IPS-18c (cell line): ENCODE data around the gene ZFYVE28.
"Not testable (repeated sequence)": the region's sequence is repeated elsewhere in the genome, so short reads cannot be mapped to it uniquely, and the experiment has no call there.

ENCODE experiments used
- H3K4me3 ChIP-seq: 2 replicates; pipeline ENCODE4 v1.7.0; 2013; ENCODE audit warnings: low read depth, mild to moderate bottlenecking, low read length, moderate library complexity; ENCODE audit not compliant: insufficient read depth
- H3K9me3 ChIP-seq: one replicate; pipeline ENCODE4 v1.6.1; 2013; ENCODE audit warnings: mild to moderate bottlenecking, low read length, moderate library complexity; ENCODE audit not compliant: control insufficient read depth, insufficient read depth

Gene ZFYVE28

DNA sequence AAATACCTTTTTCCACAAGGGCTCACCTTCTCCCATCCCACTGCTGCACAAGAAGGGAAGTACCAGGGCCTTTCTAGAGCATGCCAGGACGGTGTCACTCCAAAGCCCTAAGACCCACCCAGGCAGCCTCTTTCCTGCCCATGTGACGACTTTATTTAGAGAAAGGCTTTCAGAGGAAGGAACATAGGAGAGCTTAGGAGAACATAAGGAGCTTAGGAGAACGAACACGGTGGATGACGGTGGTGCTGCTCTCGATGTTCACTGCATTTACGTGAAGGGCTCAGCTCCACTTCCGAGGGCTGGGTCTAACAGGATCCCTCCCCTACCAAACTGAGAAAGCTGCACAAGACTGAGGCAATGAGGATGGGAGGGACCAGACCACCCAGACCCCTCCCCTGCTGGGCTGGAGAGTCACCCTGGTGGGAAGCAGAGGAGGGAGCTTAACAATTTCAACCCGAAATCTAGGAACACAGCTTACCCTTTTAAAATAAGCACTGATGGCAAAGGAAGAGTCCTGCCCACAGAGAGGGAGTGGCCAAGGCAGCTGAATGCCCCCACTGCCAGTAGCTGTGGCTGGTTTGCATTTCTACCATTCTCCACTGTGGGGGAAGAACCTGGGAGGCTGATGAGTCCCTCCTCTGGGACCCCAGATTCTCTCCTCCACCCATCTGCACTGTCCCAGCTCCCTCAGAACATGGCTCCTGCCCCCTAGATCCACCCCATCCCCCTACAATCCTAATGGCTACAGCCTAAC lies 29.8 kb downstream of the ZFYVE28 start:
- Histone ChIP-seq H3K4me3 (no peak overlapping the region), H3K9me3 (no peaks in the 10 kb centered on the region)

DNA sequence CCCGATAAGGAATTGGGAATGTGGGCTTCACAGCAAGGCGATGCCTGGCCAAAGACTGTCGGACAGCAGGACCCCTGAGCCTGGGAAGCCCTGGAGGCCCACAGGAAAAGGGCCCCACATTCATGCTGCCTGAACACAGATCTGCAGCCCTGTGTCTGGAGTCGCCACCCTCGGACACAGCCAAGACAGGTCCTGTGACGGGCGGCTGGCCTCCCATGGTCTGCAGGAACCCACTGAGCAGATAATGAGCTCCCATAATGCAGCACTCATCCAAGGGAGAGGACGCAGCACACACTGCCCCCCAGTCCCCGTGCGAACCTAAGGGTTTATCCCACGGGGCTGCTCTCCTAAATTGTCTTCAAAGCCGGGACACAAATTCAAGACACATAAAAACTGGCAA lies 30.6 kb downstream of the ZFYVE28 start:
- no peak overlapping the region for H3K4me3 ChIP-seq

DNA sequence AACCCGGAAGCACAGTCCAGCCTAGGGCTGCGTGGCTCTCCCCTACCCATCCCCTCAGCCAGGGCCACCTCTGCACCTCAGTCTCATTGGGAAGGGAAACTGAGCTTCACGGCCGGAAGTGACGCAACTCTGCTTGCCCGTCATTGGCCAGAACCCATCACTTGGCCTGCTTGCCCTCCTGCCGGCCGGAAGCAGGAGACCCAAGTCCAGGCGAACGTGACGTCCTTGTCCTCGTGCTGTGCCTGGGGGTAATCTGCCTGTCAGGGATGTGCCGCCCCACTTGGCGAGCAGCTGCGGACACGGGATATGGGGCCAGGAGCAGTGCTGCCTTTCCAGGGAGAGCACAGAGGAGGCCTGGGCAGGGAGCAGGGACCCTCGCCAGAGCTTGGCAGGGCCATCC lies 31.2 kb downstream of the ZFYVE28 start:
- H3K9me3 ChIP-seq, result no peaks in the 10 kb centered on the region
- no peak overlapping the region for H3K4me3 ChIP-seq

More for the DNA sequence above, 30.6 kb downstream of the ZFYVE28 start:
- no peaks in the 10 kb centered on the region for H3K9me3 ChIP-seq

DNA sequence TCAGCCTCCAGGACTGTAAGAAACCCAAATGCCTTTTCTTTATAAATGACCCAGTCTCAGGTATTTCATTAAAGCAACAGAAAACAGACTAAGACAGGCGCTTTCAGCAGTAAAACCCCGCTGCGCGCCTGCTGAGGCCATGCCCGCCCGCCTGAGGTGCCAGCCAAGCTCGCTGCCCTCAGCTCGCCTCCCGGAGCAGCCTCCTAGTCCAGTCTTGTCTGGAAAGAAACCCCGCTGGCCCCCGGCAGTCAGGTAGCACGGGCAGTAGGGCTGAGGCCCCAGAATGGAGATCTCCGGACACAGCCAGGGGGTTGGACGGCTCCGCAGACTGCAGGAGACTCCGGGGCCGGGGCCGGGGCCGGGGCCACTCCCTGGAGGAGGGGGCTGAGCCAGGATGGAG lies 31.7 kb downstream of the ZFYVE28 start:
- Histone ChIP-seq H3K4me3 (no peak overlapping the region), H3K9me3 (no peaks in the 10 kb centered on the region)

DNA sequence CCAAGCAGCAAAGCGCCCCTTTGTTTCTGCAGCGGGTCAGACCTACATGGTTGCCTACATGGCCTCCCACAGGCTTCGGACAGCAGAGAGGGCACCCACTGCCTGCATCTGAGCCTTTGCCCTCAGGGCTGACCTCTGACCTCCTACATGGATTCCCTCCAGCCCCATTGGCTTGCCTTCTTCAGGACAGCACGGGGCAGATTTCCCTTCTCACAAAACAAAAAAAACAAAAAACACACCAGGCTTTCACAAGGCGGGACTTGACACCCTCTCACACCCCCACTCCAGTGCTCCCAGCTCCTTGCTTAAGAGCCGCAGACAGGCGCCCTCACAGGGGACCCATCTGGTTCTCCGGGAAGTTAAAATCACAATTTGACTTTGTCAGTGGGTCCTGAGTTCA lies 32.9 kb downstream of the ZFYVE28 start:
- Histone ChIP-seq H3K9me3 (no peaks in the 10 kb centered on the region), H3K4me3 (no peak overlapping the region)

DNA sequence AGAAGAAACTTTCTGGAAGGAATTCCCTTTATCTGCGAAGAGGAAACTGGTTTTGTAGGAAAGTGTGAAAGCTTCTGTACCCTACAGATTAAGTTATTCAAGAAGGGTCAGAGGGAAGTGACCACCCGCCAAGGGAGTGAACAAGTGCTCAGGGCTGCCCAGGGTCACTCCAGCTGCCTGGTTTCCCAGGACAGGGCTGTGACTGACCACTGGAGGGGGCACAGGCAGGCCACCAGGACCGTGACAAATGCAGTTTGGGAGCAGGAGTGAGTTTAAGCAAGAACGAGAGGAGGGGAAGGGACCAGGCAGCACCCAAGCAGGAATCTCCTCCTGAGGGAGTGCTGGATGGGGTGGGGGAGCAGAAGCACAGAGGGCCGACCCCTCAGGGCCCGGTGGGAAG lies 34.2 kb downstream of the ZFYVE28 start:
- Histone ChIP-seq H3K4me3 (no peak overlapping the region), H3K9me3 (no peaks in the 10 kb centered on the region)

DNA sequence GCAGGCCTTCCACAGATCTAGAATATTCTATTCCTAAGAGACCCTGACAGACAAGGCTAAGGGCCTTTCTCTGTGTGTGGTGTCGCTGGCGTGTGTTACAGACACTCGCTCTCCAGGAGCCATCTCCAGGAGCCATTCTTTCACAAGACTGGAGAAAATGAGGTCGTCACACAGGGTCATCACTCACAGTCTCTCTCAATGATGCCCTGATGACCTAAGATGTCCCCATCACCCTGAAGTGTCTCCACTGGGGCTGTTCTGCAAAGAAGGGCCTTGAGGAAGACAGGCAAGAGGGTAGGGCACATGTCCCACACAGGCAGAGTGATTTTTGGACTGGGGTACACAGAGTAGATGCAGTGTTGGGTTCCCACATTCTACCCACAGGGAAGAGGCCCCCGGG lies 34.7 kb downstream of the ZFYVE28 start:
- no peaks in the 10 kb centered on the region for H3K9me3 ChIP-seq
- H3K4me3 ChIP-seq, result no peak overlapping the region

DNA sequence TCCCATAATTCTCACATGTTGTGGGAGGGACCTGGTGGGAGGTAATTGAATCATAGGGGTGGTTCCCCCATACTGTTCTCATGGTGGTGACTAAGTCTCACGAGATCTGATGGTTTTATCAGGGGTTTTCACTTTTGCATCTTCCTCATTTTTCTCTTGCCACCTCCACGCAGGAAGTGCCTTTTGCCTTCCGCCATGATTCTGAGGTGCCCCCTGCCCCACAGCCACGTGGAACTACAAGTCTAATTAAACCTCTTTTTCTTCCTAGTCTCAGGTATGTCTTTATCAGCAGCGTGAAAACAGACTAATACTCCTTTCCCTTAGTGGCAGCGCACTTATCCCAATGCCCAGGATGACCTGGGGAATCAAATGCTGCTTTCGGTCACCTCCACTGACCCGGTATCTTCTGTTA lies 35.2 kb downstream of the ZFYVE28 start:
- H3K4me3 ChIP-seq, H3K9me3 ChIP-seq: not testable (repeated sequence)

DNA sequence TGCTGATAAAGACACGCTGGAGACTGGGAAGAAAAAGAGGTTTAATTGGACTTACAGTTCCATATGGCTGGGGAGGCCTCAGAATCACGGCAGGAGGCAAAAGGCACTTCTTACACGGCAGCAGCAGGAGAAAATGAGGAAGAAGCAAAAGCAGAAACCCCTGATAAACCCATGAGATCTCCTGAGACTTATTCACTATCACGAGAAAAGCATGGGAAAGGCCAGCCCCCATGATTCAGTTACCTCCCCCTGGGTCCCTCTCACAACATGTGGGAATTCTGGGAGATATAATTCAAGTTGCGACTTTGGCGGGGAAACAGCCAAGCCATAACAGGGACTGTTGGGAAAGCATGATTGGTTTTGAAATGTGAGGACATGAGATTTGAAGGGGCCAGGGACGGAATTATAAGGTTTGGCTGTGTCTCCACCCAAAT lies 35.7 kb downstream of the ZFYVE28 start:
- H3K9me3 ChIP-seq, H3K4me3 ChIP-seq: not testable (repeated sequence)

DNA sequence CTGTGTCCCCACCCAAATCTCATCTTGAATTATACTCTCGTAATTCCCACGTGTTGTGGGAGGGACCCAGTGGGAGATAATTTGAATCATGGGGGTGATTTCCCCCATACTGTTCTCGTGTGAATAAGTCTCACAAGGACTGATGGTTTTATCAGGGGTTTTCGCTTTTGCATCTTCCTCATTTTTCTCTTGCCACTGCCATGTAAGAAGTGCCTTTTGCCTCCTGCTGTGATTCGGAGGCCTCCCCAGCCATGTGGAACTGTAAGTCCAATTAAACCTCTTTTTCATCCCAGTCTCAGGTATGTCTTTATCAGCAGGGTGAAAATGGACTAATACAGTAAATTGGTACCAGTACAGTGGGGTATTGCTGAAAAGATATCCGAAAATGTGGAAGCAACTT lies 37.9 kb downstream of the ZFYVE28 start:
- H3K9me3 ChIP-seq, H3K4me3 ChIP-seq: not testable (repeated sequence)

DNA sequence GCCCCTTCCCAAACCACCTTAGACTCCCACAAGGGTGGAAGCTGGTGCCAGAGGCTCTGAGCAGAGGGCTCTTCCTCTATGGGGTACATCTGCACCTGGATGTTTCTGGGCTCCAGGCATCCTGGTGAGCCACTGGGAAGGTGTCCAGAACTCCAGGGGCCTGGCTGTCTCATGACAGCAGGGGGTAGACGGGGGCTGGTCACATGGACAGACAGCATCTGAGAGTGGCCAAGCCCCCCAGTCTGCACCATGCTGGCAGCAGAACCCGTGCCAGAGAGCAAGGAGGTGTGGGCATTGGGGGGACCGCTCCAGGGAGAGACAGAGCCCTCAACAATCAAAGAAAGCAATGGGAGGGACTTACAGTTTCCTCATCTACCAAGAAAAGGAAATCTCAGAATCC lies 39.5 kb downstream of the ZFYVE28 start:
- Histone ChIP-seq H3K9me3 (peaks cover 2% of the 10 kb centered on the region), H3K4me3 (no peak overlapping the region)

DNA sequence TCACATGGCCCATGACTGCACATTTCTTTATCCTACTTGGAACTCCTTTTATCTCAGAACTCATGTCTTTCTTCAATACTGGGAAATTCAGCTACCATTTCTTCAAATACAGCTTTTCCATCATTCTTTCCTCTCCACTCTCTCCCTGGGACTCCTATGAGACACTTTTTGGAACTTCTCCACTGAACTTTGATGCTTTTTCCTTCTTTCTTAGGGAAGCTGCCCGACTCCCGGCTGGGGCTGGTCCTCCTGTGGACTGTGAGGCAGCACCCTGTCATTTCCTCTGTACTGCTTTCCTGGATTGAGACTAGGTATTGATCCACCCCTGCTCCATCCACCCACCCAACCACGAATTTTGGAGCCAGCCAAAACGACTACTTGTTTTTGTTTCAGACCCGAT lies 40.0 kb downstream of the ZFYVE28 start:
- no peak overlapping the region for H3K4me3 ChIP-seq

DNA sequence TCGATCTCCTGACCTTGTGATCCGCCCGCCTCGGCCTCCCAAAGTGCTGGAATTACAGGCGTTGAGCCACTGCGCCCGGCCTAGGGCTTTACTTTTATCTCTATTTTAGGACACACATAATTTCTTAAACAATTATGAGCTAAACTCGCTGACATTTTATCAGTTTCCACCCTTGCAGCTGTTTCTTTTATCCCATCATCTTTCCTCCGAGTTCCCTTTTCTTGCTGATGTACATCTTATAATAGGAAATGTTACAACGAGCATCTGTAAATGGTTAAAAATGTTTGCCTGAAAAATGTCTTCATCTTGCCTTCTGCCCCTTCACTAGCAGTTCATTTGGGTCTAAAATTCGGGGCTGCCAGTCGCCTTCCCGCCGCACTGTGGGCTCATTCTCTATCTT lies 41.2 kb downstream of the ZFYVE28 start:
- Histone ChIP-seq H3K4me3 (no peak overlapping the region), H3K9me3 (peaks cover 8% of the 10 kb centered on the region)

More for the DNA sequence above, 40.0 kb downstream of the ZFYVE28 start:
- H3K9me3 ChIP-seq, result peaks cover 5% of the 10 kb centered on the region

DNA sequence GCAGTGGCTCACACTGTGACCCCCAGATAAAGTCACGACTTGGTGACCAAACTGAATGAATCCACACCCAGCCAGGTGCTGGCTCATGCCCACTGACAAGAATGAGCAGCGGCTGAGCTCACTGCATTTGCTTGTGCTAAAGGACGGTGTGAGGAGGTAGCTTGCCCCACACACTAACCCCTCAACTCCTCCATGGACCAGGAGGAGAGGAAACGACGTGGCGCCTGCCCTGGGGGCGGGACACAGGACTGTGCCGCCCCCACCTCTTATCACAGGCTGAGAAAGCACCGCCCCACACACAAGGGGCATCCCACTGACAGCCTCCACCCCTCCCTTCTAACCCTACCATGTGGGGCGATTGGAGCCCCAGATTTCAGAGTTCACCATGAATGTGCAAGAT lies 43.0 kb downstream of the ZFYVE28 start:
- Histone ChIP-seq H3K9me3 (peaks cover 8% of the 10 kb centered on the region), H3K4me3 (no peak overlapping the region)

DNA sequence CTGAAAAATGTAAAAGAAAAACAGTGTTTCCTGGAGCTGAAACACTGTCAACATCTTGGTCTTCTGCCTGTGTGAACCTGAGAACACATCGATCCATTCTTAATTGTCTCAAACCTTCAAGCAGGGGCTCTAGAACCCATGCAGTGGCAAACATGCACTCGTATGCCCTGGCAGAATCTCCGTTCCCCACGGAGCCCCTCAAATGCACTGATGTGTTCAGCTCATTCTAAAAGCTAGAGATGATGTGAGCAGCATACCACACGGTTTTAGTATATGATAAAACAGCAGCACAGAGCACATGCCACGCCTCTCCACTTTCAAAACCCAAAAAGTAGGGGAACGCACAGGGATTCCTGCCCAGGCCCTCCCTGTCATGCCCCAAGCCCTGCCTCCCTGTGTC lies 44.9 kb downstream of the ZFYVE28 start:
- H3K4me3 ChIP-seq, result no peak overlapping the region
- H3K9me3 ChIP-seq, result peaks cover 8% of the 10 kb centered on the region

DNA sequence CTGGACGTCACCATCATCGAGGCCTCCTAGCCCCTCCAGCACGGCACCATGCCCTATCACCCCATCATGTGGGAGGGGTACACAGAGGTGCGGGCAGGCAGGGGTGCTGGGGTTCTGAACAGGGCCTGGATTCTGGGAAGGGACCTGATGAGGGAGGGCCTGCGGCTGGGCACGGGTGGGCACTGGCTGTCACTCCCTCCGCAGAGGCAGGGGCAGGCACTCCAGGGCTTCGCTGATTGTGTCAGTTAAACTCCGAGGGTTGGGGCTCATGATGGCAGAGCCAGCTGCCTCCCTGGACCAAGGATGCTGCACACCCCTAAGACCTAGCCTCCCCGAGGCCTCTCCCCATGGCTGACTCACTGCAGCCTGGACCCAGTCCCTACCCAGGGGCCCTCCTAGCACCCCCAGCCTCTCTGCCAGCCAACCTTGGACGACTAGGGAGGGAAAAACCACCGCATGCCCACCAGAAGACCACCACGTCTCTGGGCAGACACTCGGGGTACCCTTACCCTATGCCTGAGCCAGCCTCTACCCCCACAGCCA lies 45.9 kb downstream of the ZFYVE28 start:
- Histone ChIP-seq H3K9me3 (peaks cover 8% of the 10 kb centered on the region), H3K4me3 (no peak overlapping the region)

DNA sequence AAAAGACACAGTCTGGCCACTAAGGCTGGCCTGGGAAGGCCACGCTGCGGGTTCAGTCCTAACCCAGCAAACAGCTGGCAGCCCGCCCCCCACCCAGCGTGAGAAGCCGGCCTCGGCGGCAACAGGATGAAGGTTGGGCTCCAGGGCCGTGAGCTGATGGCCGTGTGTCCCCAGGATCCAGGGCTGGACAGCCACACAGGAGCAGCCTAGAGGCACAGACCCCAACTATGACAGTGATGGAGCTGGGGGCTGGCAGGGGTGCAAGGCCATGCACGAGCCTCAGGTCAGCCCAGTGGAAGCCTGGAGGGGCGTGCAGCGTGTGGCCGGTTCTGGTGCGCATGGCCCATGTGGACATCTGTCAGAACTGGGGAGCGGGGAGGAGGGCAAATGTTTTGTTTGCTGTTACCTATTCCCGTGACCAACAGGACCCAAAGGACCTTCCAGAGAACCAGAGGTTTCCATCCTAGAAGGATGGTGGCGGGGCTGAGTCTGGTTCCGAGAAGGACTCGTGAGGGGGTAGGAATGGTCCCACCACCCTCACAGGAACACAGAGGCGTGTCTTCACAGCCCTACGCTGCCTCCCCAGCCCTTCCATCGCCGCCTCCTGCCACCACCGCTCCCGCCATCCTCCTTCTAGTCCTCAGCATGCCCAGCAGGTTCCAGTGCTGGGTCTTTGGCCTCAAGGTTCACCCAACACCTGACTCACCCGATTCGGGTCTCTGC lies 46.5 kb downstream of the ZFYVE28 start:
- H3K4me3 ChIP-seq, result no peak overlapping the region
- H3K9me3 ChIP-seq, result peaks cover 8% of the 10 kb centered on the region

DNA sequence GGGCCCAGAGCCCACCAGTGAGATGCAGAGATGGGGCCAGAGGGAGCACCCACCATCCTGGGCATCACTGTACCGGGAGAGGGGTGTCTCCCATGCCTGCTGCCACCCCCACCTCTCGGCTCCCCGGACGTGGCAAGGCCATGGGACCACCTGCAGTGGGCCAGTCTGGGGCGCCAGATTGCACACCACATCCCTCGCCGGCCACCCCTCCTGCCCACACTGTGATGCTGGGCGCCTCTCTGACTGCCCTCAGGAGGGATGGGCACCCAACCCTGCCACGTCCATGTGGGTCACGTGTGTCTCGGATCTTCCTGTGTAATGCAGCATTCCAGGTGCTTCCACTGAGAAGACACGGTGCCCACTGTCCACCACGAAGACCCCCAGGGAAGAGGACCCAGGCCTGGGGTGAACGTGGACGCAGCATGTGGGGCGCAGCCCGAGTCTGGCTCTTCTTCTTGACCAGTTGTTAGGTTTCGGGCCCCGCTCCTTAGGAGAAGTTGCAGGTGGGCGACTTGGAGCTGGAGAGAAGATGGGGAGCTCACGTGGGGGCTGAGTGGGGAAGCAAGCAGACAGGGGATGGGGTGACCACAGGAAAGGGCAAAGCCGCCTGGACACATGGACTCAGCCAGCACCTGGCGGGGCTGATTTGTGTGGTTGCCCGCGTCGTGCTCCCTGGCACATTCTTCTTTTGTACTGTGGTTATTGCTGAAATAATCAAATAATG lies 47.7 kb downstream of the ZFYVE28 start:
- peaks cover 8% of the 10 kb centered on the region for H3K9me3 ChIP-seq
- no peak overlapping the region for H3K4me3 ChIP-seq
